B cell (primary cell): ENCODE results near the gene TLK2.

Experiments used
- CTCF ChIP-seq: fragments of 200-600 bp; IDR thresholded peaks from one replicate; pipeline ENCODE4 v1.8.0; 2022; ENCODE audit warnings: antibody characterized with exemption, mild to moderate bottlenecking
- EZH2 ChIP-seq: IDR thresholded peaks from 2 replicates; pipeline ENCODE4 v1.6.1; 2012; ENCODE audit warnings: borderline replicate concordance, low read depth, mild to moderate bottlenecking, moderate library complexity, low read length; ENCODE audit not compliant: insufficient read depth, poor library complexity, severe bottlenecking

- no peak for TF ChIP-seq CTCF
- TF ChIP-seq EZH2: no peak
These were observed 172.0 kb downstream of the TLK2 start for GRCh38 chr17:62650587-62650986.
